Upper lobe of left lung (tissue), 6 donors: ENCODE results near the gene GASK1A. TPM values are rescaled to one million over a fixed set of nuclear protein-coding genes. Genes with fewer than 3 reads are reported as not detected.
A peak's percentile ranks its signal among the peaks of the same experiment; 100 is the strongest.

ENCODE experiments used
- ATAC-seq, 2 donors: fragments of 200-7000 bp; cut with Tn5 transposase; one replicate each; pipeline ENCODE4 v1.9.1; 2022; ENCODE audit warnings: mild to moderate bottlenecking in 2 of 2, moderate library complexity in 2 of 2; ENCODE audit not compliant: low FRiP score in 2 of 2
- DNase-seq, 2 donors: peaks; one replicate each; pipeline ENCODE4 v3.0.0-alpha.2; 2019 to 2020
- H3K27ac ChIP-seq, 4 donors: fragments of 200-600 bp; sonication (generic); one replicate each; pipeline ENCODE4 v1.5.1; 2016 to 2019
- H3K27me3 ChIP-seq, 4 donors: fragments of 200-600 bp; sonication (generic); one replicate each; pipeline ENCODE4 v1.5.1; 2017 to 2019
- H3K36me3 ChIP-seq, 4 donors: fragments of 200-600 bp; sonication (generic); one replicate each; pipeline ENCODE4 v1.5.1; 2016 to 2019
- H3K4me1 ChIP-seq, 4 donors: fragments of 200-600 bp; sonication (generic); one replicate each; pipeline ENCODE4 v1.5.1; 2018 to 2019
- H3K4me3 ChIP-seq, 4 donors: fragments of 200-600 bp; sonication (generic); one replicate each; pipeline ENCODE4 v1.5.1; 2017 to 2019; ENCODE audit warnings: mild to moderate bottlenecking in 2 of 4, moderate library complexity in 1 of 4
- H3K9me3 ChIP-seq, 4 donors: fragments of 200-600 bp; sonication (generic); one replicate each; pipeline ENCODE4 v1.5.1; 2018 to 2019
- EP300 ChIP-seq, 4 donors: sonication (generic); formaldehyde crosslinking; IDR thresholded peaks; one replicate each; pipeline ENCODE4 v1.5.1; 2017; ENCODE audit warnings: antibody characterized with exemption in 4 of 4, control low read depth in 2 of 4
- POLR2A ChIP-seq, 4 donors: fragments of 450-650 bp; IDR thresholded peaks; one replicate each; pipeline ENCODE4 v1.5.1; 2016 to 2017; ENCODE audit warnings: antibody characterized with exemption in 4 of 4, mild to moderate bottlenecking in 2 of 4
- POLR2AphosphoS5 ChIP-seq, 2 donors: sonication (generic); formaldehyde crosslinking; IDR thresholded peaks; one replicate each; pipeline ENCODE4 v1.5.1; 2017; ENCODE audit warnings: antibody characterized with exemption in 2 of 2
- WGBS, 2 donors: methylation state at CpG; one replicate each; pipeline ENCODE4 v1.1.5; 2017 to 2018; 5-methylcytosine and 5-hydroxymethylcytosine counted together
- total RNA-seq, 6 donors: library from RNA; depleted of rRNA in 4 of 6; stranded (reverse); fragments of >200 nt in 4 of 6; gene quantifications; one replicate each; pipeline versions ENCODE4 v1.1.0 to v1.2.1, GENCODE V29; 2016 to 2021
- TF ChIP-seq, protein P1 (sequence below), 6 experiments: fragments of 450-650 bp in 4 of 6; fragments of 200-600 bp in 2 of 6; sonication (generic) in 2 of 6; IDR thresholded peaks; one replicate each; pipeline ENCODE4 v1.5.1; 2016 to 2019; ENCODE audit warnings: antibody characterized with exemption in 6 of 6
- donor health status: DM: no; HTN: no; CAD: no; lungs with moderate emphysema.
- donor health status: DM: no; HTN: yes; CAD: no; lungs with severe emphysema.

GASK1A gene
- total RNA-seq, 6 donors from 2014 or later = 2.5 to 9.4 (median 7.7) TPM

DNA sequence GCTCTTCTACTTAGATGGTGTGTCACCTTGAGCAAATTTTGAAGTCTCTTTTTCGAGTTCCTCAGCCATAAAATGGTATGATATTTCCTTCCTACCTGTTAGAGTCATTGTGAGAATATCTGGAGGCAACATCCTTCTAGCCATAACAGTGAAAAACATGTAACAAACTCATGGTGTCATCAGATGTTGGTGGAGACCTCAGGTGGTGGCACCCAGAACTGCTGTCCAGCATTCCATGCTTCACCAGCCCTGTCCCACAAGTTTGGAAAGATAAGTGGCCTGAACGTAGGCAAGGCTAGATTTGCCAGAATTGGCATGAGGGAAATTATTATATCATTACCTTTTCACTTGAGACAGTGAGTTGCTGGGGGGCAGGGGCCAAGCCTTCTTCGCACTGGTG is 30.4 kb downstream of the GASK1A start:
- Histone ChIP-seq H3K27ac (no peak overlapping the region), H3K27me3 (no peaks in the 10 kb centered on the region), H3K4me1 (peaks cover 0 to 5% (median 0%) of the 10 kb centered on the region in 4 donors), H3K9me3 (peaks cover 0 to 10% (median 0%) of the 10 kb centered on the region in 4 donors), H3K36me3 (no peaks in the 10 kb centered on the region), H3K4me3 (no peak overlapping the region)
- no peak for TF ChIP-seq POLR2A (IDR thresholded peaks at IDR 0.05)
- TF ChIP-seq POLR2AphosphoS5 (IDR thresholded peaks at IDR 0.05) = no peak
- TF ChIP-seq, protein P1, sequence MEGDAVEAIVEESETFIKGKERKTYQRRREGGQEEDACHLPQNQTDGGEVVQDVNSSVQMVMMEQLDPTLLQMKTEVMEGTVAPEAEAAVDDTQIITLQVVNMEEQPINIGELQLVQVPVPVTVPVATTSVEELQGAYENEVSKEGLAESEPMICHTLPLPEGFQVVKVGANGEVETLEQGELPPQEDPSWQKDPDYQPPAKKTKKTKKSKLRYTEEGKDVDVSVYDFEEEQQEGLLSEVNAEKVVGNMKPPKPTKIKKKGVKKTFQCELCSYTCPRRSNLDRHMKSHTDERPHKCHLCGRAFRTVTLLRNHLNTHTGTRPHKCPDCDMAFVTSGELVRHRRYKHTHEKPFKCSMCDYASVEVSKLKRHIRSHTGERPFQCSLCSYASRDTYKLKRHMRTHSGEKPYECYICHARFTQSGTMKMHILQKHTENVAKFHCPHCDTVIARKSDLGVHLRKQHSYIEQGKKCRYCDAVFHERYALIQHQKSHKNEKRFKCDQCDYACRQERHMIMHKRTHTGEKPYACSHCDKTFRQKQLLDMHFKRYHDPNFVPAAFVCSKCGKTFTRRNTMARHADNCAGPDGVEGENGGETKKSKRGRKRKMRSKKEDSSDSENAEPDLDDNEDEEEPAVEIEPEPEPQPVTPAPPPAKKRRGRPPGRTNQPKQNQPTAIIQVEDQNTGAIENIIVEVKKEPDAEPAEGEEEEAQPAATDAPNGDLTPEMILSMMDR (IDR thresholded peaks at IDR 0.05) = no peak
- no peak for TF ChIP-seq EP300 (IDR thresholded peaks at IDR 0.05)
- no peak for ATAC-seq
- no peak for DNase-seq
- 91 to 94% methylated on average over 3 of the region's 3 CpGs for WGBS, 2 donors

DNA sequence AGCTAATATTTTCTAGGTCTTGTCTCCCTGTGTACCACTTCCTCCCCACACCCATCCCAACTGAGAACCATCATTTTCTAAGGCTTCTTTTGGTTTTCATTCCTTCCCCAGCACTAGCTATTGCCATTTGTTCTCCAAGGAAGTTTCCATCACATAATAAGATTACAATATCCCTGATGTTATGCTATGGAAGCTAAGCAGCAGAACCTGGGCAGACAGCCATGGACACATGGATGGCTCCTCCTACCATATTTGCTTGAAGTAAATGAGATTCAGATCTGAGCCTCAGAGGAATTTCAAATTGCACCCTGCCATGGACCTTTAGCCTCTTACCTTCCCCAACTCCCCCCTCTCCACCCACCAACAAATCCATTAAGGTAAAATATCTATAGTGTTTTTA is 31.5 kb downstream of the GASK1A start:
- peaks cover 0 to 20% (median 3%) of the 10 kb centered on the region in 4 donors for H3K9me3 ChIP-seq
- no peak for ATAC-seq
- no peak for TF ChIP-seq EP300 (IDR thresholded peaks at IDR 0.05)
- TF ChIP-seq POLR2A (IDR thresholded peaks at IDR 0.05) = no peak
- no peak for TF ChIP-seq POLR2AphosphoS5 (IDR thresholded peaks at IDR 0.05)
- TF ChIP-seq, protein P1 (IDR thresholded peaks at IDR 0.05) = no peak
- no peak for DNase-seq
- no peaks in the 10 kb centered on the region for H3K36me3 ChIP-seq
- H3K27ac ChIP-seq = no peak overlapping the region
- H3K4me1 ChIP-seq = peaks cover 0 to 5% (median 0%) of the 10 kb centered on the region in 4 donors
- no peaks in the 10 kb centered on the region for H3K27me3 ChIP-seq
- H3K4me3 ChIP-seq = no peak overlapping the region

DNA sequence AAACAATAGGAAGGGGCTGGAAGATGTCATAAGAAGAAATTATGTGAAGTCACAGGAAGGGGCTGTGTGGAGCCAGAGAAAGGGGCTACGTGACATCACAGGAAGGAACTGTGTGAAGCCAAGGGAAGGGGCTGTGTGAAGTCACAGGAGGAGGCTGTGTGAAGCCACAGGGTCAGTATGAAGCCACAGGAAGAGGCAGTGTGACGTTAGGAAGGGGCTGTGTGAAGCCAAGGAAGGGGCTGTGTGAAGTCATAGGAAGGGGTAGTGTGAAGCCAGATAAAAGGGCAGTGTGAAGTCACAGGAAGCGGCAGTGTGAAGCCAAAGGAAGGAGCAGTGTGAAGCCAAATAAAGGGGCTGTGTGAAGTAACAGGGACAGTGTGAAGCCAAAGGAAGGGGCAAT is 32.5 kb downstream of the GASK1A start:
- Histone ChIP-seq H3K9me3 (peaks cover 0 to 28% (median 5%) of the 10 kb centered on the region in 4 donors), H3K4me3 (no peak overlapping the region), H3K27ac (no peak overlapping the region), H3K4me1 (peaks cover 0 to 5% (median 0%) of the 10 kb centered on the region in 4 donors), H3K36me3 (no peaks in the 10 kb centered on the region), H3K27me3 (no peaks in the 10 kb centered on the region)
- ATAC-seq = no peak
- no peak for DNase-seq
- 65 to 70% methylated on average over 3 of the region's 3 CpGs for WGBS, 2 donors
- TF ChIP-seq, protein P1 (IDR thresholded peaks at IDR 0.05) = no peak
- TF ChIP-seq POLR2A (IDR thresholded peaks at IDR 0.05) (no peak), EP300 (IDR thresholded peaks at IDR 0.05) (no peak), POLR2AphosphoS5 (IDR thresholded peaks at IDR 0.05) (no peak)

DNA sequence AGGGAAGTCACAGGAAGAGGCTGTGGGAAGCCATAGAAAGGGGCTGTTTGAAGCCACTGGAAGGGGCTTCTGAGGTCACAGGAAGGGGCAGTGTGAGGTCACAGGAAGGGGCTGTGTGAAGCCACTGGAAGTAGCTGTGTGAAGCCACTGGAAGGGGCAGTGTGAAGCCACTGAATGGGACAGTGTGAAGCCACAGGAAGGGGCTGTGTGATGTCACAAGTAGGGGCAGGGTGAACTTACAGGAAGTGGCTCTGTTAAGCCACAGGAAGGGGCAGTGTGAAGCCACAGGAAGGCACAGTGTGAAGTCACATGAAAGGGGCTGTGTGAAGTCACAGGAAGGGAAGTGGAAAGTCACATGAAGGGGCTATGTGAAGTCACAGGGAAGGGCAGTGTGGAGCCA is 33.1 kb downstream of the GASK1A start:
- no peak for TF ChIP-seq POLR2AphosphoS5 (IDR thresholded peaks at IDR 0.05)
- TF ChIP-seq, protein P1 (IDR thresholded peaks at IDR 0.05) = no peak
- no peak for TF ChIP-seq EP300 (IDR thresholded peaks at IDR 0.05)
- no peak for TF ChIP-seq POLR2A (IDR thresholded peaks at IDR 0.05)
- Histone ChIP-seq H3K4me1 (peaks cover 0 to 5% (median 0%) of the 10 kb centered on the region in 4 donors), H3K27me3 (no peaks in the 10 kb centered on the region), H3K27ac (no peak overlapping the region), H3K4me3 (no peak overlapping the region), H3K9me3 (peaks cover 0 to 34% (median 5%) of the 10 kb centered on the region in 4 donors), H3K36me3 (no peaks in the 10 kb centered on the region)
- ATAC-seq = no peak
- DNase-seq = no peak

DNA sequence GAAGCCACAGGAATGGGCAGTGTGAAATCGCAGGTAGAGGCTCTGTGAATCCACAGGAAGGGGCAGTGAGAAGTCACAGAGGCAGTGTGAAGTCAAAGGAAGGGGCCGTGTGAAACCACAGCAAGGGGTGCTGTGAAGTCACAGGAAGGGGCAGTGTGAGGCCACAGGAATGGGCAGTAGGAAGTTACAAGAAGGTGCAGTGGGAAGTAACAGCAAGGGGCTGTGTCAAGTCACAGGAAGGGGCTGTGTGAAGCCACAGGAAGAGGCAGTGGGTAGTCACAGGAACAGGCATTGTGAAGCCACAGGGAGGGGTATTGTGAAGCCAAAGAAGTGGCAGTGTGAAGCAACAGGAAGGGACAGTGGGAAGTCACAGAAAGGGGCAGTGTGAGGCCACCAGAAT is 34.1 kb downstream of the GASK1A start:
- peak overlapping the region in 2 of 4 donors; percentile 2 to 8 for H3K27ac ChIP-seq
- H3K4me3 ChIP-seq = no peak overlapping the region
- no peaks in the 10 kb centered on the region for H3K36me3 ChIP-seq
- DNase-seq = no peak
- WGBS, 2 donors = 78 to 84% methylated on average over 2 of the region's 2 CpGs
- H3K4me1 ChIP-seq = peaks cover 0 to 2% (median 0%) of the 10 kb centered on the region in 4 donors
- ATAC-seq = no peak
- H3K27me3 ChIP-seq = no peaks in the 10 kb centered on the region
- no peak for TF ChIP-seq POLR2A (IDR thresholded peaks at IDR 0.05)
- TF ChIP-seq POLR2AphosphoS5 (IDR thresholded peaks at IDR 0.05) = no peak
- no peak for TF ChIP-seq EP300 (IDR thresholded peaks at IDR 0.05)
- TF ChIP-seq, protein P1 (IDR thresholded peaks at IDR 0.05) = no peak
- peaks cover 0 to 35% (median 5%) of the 10 kb centered on the region in 4 donors for H3K9me3 ChIP-seq
